HCT116 (cell line): Measurements from ENCODE around the gene STK38L.

Source experiments
- CEBPB ChIP-seq: IDR thresholded peaks from 2 replicates; pipeline ENCODE4 v1.6.1; 2012; ENCODE audit warnings: low read depth
- CTCF ChIP-seq, 3 experiments: fragments of 200-600 bp in 1 of 3; sonication (generic) in 1 of 3; IDR thresholded peaks in 2 of 3; conservative IDR thresholded peaks in 1 of 3; 2 replicates each; pipeline ENCODE4 v1.5.1; 2012 to 2017; ENCODE audit warnings: low read depth in 2 of 3, low read length in 2 of 3, antibody characterized with exemption in 1 of 3, borderline replicate concordance in 1 of 3, control low read depth in 1 of 3, mild to moderate bottlenecking in 1 of 3, mixed read lengths in 1 of 3, mixed run types in 1 of 3, moderate library complexity in 1 of 3; ENCODE audit not compliant: insufficient read depth in 1 of 3
- EZH2 ChIP-seq: fragments of 200-600 bp; sonication (generic); IDR thresholded peaks from 2 replicates; pipeline ENCODE4 v1.6.1; 2017; ENCODE audit warnings: antibody characterized with exemption, mixed run types
- EZH2phosphoT487 ChIP-seq: fragments of 200-600 bp; IDR thresholded peaks from 2 replicates; pipeline ENCODE4 v1.6.1; 2018; ENCODE audit warnings: antibody characterized with exemption, borderline replicate concordance
- JUND ChIP-seq: IDR thresholded peaks from 2 replicates; pipeline ENCODE4 v1.6.1; 2012
- POLR2A ChIP-seq: IDR thresholded peaks from 2 replicates; pipeline ENCODE4 v1.7.0; 2011; ENCODE audit warnings: borderline replicate concordance; ENCODE audit not compliant: insufficient read depth, insufficient read length; ENCODE audit errors: extremely low read depth
- SIN3A ChIP-seq: IDR thresholded peaks from 2 replicates; pipeline ENCODE4 v1.6.1; 2012; ENCODE audit warnings: low read depth
- SP1 ChIP-seq: IDR thresholded peaks from 2 replicates; pipeline ENCODE4 v1.6.1; 2012; ENCODE audit warnings: low read depth
- ZBTB33 ChIP-seq: IDR thresholded peaks from 2 replicates; pipeline ENCODE4 v1.6.1; 2011; ENCODE audit warnings: mild to moderate bottlenecking, low read length, moderate library complexity; ENCODE audit not compliant: insufficient replicate concordance; ENCODE audit errors: extremely low read depth
- ZNF274 ChIP-seq: fragments of 200-500 bp; sonication (Bioruptor generic); IDR thresholded peaks from 2 replicates; pipeline ENCODE4 v1.6.1; 2014; ENCODE audit warnings: mild to moderate bottlenecking, low read depth, low read length, inconsistent platforms

- TF ChIP-seq EZH2 (no peak), EZH2phosphoT487 (no peak), CTCF (IDR thresholded peaks at IDR 0.05 in 2 of 3, conservative IDR thresholded peaks at IDR 0.05 in 1 of 3; ENCODE audit: borderline replicate concordance in 1 of 3, insufficient read depth in 1 of 3, low read depth in 2 of 3, low read length in 2 of 3) (no peak), POLR2A (no peak), JUND (no peak), ZBTB33 (no peak), ZNF274 (no peak), SIN3A (no peak), CEBPB (no peak), SP1 (no peak)
Measured at GRCh38 chr12:27300226-27300625, 56.1 kb downstream of the STK38L start.
